GM21723 (cell line): ENCODE data around the gene SELENOK.
A peak's percentile ranks its signal among the peaks of the same experiment; 100 is the strongest.

Experiments used
- ATAC-seq: cut with Tn5 transposase; IDR thresholded peaks from one replicate; pipeline ENCODE4 v1.9.1; 2021; ENCODE audit warnings: mild to moderate bottlenecking, moderate library complexity; ENCODE audit not compliant: unreplicated experiment

The SELENOK gene

GRCh38 chr3:53843195-53844177 lies 48.2 kb downstream of the SELENOK start:
- peak; percentile 48 for ATAC-seq

- ATAC-seq: no peak
These were observed 49.0 kb downstream of the SELENOK start for GRCh38 chr3:53842436-53843194.

GRCh38 chr3:53841296-53841695 lies 50.4 kb downstream of the SELENOK start:
- ATAC-seq: no peak

- no peak for ATAC-seq
These were observed 54.3 kb downstream of the SELENOK start for GRCh38 chr3:53837331-53837730.

- no peak for ATAC-seq
These were observed 55.4 kb downstream of the SELENOK start for GRCh38 chr3:53836084-53836872.

GRCh38 chr3:53835257-53835656 lies 56.4 kb downstream of the SELENOK start:
- no peak for ATAC-seq

- ATAC-seq: no peak
These were observed 57.1 kb downstream of the SELENOK start for GRCh38 chr3:53834429-53835095.
